Smooth muscle cell of the brain vasculature (primary cell): ENCODE results near the gene TMEM129.

Source experiments
- DNase-seq: peaks from one replicate; pipeline ENCODE4 v3.0.0-alpha.2; 2012; ENCODE audit warnings: low read depth, low spot score

The TMEM129 gene

DNA sequence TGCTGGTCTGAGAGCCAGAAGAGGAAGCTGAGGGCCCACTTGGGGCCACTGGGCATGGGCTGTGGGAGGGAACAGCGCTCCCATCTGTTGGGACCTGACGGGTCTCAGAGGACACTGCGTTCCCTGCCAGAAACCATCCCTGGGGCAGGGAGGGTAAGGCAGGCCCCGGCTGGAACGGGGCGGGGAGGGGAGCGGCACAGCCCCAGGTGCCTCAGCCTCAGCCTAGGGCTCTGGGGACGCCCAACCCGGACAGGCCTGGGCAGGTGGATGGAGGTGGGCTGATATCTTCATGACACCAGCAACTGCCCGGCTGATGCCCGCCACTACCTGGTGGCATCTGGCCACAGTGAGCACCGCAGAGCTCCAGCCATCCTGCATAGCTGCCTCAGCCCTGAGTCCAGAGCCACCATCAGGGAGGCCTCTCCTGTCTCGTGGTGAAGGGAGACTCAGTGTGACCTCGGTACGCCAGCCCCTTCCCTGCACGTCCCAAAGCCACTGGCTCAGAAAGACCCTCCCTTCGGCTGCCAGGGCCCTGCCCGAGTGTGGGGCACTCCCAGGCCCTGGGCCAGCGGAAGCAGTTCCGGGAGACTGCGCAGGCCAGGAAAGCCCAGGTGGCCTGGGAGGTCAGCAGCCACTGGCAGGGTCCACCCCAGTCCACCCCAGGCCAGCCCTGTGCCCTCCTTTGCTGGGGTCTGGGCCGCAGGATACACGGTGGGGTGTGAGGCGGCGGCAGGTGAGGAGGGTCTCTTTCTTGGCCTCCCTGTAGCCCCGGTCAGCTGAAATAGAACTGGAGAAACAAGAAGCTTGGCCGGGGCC is 37.4 kb upstream of the TMEM129 start:
- DNase-seq = no peak

DNA sequence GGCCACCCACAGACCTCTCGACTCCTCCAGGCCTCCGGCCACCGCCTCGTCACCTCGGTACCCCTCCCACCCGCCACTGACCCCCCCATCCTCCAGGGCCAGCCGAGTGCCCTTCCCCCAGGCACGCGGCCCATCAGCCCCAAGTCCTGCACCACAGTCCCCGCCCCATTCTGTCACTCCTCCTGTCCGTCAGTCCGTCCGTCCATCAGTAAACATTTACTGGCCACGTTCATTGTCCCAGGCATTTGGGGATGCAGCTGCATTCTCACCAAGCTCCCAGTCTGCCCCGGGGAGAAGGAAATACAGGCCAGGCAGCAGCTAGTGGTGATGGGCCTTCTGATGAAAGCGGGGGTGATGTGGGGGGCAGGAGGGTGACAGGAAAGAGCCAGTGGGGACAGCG is 36.7 kb upstream of the TMEM129 start:
- DNase-seq = no peak

DNA sequence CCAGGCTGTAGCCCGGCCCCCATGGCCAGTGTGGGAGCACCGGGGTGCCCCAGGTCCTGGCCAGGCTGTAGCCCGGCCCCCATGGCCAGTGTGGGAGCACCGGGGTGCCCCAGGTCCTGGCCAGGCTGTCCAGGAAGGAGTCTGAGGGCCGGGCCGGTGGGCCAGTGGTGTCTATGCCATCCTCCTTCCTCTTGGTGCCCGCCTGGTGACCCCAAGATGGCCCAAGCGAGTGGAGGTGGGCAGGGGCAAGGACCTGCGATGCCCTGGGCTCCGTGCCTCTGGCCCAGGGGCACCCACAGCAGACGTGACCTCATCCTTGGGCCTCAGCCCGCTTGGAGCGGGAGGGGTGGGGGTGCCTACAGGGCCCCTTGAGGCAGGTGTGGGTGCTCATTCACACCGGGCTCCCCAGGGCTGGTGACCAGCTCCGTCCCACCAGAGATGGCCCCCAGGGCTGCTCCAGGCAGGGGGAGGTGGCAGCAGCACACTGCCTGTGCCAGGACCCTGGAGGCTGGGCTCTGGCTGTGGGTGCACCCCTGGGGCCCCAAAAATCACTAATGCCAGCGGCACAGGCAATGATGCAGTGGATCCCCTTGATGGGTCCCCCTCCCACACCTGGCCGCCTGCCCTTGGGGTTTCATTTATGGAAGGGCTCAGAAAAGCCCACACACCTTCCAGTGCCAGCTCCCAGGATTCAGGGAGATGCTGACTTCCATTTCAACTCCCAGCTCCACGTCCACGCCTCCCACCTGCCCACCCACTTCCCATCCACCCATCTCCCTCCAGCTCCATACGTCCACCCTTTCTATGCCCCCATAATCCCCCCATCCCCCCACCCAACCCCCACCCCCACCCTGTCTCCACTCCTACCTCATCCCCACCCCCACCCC is 36.0 kb upstream of the TMEM129 start:
- no peak for DNase-seq

DNA sequence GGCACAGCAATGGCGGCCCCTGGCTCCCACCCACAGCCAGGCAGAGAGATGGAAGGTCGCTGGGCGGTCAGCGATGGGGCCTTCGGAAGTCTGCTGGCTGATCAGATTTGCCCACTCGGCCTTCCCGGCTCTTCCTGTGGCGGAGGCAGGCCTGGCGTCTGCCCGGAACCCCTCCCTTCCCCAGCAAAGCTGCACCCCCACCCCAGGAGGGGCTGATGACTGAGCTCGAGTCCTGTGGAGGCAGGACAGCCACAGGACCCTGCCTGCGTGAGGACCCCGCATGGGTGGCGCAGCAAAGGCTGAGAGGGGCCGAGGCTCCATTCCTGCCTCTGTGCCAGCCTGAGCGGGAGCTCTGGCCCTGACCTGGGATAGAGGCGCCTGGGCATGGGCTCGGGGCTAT is 35.0 kb upstream of the TMEM129 start:
- no peak for DNase-seq

DNA sequence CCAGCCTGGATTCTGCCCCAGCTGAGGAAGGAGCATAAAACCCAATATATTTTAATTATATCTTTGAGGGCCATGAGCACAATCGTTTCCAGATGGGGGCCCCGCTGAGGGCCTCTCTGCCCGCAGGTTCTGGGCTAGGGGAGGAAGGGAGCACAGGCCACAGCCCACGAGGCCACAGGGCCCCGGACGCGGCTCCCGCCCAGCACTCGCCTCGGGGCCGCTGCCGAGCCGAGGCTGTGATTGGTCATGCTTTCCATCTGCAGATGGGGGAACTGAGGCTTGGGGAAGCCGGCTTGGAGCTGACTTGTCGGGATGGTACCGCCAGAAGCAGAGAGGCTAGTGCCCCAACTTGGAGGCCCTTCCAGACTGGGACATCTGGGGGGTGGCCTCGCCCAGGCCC is 34.2 kb upstream of the TMEM129 start:
- no peak for DNase-seq

DNA sequence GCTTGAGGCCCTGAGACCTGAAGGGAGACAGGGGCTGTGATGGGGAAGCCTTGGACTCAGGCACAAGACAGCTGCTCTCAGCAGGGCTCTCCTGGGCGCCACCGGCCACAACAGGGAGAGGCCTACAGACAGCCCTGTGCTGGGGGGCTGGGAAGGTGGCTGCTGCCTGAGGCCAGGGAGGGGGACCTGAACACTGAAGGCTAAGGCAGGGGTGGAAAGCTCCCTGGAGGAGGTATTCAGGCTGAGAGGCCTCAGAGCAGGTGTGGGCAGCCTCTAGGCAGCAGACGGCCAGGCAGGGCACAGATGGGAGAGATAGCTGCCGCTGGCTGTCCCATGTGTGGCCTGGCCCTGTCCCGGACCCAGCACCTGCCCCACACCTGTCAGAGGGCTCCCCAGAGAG is 33.2 kb upstream of the TMEM129 start:
- DNase-seq = no peak

DNA sequence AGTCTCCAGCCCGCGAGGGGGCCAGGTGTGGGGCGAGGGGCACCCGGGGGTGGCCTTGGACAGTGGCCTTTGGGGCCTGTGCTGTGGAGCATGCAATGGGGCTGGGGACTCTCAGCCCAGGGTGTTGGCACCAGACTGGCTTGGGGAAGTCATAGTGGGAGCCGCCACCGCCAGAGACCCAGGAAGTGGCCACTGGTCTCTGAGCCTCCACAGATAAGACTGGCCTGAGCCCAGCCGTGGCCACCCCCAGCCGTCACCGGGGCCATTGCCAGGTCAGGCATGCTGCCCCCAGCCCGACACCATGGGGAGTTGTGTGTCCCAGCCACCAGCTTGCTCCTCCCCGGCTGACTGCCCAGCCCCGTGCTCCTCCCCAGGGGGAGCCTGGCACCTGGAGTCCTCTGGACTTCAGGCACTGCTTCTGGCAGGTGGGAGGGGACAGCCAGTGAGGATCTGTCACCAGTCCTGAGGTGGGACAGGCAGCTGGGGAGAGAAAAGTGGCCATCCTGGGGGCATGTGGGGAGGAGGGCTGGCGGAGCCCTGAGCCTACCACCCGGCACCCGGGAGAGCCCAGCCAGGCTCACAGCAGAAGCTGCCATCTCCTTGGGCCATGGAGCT is 32.7 kb upstream of the TMEM129 start:
- DNase-seq = no peak

DNA sequence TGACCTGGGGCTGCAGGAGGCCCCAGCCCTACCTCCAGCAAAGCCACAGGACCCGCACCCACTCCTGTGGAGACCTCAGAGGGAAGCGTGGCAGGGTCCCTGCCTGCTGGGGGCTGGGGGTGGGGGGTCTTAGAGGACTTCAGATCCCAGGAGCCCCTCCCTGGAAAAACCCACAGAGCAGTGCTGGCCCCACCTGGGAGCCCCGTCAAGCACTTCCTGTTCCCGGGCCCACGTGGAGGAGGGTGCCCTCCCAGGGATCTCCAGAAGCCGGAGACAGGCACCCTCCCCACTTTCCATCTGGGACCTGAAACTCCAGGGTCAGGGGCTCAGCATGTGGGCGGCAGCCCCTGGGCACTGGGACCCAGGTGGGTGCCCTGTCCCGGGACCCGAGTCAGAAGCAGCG is 32.2 kb upstream of the TMEM129 start:
- no peak for DNase-seq

DNA sequence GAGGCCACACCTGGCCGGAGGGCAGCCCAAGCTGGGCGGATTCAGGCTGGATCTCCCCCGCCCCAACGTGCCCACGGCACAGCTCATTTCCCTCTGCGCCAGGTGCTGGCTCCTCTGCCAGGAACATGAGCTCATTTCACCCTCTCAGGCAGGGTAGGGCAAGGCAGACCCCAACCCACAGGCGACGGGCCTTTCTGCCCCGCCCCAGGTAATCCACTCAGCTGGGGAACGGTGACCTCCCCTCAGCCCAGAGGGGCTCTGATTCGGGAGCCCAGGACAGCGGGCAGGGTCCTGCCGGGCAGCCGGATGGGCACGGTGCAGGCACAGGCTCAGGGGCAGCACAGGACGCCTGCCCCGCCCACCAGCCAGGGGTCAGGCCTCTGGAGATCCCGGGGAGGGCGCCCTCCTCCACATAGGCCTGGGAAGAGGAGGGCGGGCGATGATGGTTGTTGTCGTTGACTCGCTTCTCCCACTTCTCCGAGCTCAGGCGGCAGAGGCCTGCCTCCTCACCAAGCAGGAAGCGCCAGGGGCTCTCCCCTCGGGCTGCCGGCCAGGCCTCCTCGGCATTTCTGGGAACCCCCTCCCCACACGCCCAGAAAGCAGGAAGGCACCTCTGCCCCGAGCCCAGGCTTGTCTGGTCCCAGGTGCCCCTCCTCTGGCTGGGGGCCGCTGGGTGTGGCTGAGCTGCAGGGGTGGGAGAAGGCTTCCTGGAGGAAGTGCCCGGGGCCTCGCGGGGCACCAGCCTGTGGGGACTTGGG is 31.3 kb upstream of the TMEM129 start:
- DNase-seq = no peak

DNA sequence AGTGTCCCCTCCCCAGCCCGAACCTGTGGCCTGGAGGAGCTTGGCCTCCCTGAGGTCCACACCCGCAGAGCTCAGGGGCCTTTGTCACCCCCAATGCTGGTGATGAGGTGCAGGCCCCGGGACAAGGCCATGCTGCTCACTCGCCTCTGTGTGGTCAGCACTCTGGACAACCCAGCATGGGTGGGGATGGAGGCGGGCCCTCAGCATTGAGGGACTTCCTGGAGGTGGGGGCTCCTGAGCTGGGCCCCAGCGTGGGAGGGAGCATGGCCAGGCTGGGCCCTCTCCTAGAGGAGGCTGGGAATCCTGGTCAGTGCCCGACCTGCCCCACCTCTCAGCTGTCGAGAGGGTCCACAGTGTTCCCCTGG is 30.8 kb upstream of the TMEM129 start:
- DNase-seq = no peak

DNA sequence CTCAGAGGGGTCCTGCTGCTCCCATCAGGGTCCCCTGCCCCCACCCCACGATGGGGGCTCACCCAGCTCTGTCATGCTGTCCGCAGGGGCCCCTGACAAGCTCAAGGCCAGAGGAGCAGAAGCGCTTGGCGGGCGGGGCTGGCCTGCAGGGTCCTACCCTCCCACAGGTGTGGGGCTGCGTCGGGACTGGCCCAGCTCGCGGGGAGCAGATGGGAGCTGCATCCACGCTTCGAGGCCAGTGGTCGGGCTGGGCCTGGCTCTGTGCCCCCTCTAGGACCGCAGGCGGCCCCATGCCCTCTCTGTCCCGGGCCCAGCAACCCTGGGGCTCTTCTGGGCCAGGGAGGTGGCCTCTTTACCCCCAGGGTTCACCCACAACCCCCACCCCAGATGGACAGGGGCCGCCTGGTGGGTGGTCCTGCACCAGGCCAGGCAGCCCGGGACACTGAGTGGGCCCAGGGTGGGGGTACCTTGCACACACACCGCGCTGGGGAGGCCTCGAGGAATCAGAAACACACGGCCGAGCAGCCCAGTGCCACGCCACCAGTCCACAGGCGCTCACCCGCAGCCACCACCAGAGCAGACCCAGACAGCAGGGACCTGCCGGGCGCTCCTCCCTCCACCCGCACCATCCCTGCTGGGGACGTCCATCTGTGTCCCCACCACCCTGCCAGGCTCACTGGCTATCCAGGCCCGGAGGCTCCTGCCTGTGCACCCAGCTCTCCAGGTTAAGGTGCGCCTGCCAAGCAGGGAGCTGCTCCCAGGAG is 30.2 kb upstream of the TMEM129 start:
- DNase-seq = no peak

DNA sequence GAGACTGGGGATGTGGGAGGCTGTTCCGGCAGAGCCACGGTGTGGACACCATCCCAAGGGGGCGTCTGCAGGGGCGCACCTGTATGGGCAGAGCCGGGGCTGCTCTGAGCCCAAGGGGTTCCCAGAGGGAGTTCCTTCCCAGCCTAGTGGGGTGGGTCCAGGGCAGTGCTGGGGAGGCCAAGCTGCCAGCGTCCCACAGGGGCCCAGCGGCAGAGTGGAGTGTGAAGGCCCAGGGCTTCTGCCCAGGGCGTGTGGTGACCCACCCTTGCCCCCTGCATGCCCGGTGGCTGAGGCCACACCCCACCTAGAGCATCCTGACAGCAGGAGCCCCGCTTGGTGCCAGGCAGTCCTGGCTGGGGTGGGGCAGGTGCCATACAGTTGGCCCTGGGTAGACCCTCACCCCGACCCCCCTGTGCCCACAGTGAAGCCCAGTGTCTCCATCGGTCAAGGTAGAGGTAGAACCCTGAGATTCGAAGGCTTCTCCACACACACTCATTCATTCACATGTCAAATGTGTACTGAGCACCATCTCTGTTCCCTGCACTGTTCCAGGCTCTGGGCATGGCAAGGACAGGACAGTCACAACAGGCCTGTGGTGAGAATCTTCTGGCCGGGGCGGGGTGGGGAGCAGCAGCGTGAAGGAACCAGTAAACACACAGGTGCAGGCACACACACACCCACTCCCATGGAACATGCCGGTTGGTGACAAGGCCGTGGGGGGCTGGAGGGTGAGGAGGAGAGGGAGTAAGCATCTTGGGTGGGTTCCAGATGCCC is 29.4 kb upstream of the TMEM129 start:
- DNase-seq = no peak

DNA sequence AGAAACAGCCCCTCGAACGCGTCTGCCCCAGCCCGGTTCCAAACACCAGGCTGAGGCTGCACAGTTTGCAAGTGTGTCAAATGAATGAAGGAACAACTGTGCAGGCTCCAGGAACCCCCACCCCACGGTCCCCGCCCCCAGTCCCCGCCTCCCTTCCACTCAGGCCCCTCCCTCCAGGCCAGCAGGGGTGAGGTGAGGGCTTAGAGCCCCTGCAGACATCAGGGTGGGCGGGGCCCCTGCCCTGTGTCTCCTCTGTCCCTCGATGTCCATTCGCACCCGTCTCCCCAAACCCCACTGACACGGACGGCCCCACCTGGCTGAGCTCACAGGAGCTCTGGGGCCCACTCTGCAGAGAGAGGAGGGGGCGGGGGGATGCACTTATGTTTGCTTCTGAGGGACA is 28.7 kb upstream of the TMEM129 start:
- DNase-seq = no peak

DNA sequence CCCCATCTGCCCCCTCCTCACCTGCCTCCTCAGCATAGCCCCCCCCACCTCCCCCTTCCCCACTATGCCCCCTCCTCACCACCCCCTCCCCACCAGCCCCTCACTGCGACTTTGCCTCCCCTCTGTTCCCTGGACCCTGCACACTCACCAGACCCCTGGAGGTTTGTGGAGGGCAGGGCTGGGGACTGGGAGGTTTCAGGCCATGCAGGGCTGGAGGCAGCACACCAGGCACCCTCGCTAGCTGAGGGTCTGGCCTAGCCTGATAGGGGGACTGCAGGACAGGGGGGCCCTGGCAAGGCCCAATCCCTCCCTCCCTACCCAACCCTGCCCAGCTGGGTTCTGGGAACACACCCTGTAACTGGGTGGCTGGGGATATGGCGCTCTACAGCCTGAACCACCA is 28.2 kb upstream of the TMEM129 start:
- no peak for DNase-seq

DNA sequence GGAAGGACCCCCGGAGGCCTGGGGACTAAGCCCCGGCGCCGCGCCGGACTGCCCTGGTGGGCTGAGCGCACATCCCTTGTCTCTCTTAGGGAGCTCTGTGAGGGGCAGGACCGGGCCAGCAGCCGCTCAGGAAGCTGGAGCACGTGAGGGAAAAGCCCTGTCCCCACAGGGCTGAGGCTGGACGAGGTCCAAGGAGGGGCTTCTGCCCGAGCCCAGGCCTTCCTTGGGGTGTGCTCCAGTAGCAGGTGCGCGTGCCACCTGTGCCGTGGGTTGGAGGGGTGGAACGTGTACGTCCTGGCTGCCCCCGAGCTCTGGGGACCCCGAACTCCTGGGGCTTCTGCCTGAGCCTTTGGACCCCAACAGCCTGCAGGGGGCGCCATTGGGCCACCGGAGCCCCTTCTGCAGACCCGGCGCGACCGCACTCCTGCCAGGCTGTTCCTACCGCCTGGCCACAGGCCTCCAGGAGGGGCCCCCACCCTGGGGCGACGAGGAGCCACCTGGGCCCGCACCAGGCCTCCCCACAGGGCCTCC is 27.4 kb upstream of the TMEM129 start:
- no peak for DNase-seq

DNA sequence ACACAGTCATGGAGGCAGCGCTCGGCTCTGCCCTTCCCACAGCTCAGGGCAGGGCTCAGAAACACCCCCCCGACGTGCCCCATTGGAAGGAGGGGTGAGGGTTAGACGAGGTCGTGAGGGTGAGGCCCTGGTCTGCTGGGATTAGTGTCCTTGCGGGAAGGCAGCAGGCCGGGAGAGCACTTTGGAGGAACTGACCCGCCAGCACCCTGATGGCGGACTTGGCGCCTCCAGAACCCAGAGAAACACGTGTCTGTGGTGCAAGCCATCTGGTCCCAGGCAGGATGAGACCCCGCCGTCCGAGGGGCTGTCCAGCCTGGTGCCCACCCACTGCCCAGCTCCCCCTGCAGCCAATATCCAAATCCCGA is 26.5 kb upstream of the TMEM129 start:
- DNase-seq = no peak

DNA sequence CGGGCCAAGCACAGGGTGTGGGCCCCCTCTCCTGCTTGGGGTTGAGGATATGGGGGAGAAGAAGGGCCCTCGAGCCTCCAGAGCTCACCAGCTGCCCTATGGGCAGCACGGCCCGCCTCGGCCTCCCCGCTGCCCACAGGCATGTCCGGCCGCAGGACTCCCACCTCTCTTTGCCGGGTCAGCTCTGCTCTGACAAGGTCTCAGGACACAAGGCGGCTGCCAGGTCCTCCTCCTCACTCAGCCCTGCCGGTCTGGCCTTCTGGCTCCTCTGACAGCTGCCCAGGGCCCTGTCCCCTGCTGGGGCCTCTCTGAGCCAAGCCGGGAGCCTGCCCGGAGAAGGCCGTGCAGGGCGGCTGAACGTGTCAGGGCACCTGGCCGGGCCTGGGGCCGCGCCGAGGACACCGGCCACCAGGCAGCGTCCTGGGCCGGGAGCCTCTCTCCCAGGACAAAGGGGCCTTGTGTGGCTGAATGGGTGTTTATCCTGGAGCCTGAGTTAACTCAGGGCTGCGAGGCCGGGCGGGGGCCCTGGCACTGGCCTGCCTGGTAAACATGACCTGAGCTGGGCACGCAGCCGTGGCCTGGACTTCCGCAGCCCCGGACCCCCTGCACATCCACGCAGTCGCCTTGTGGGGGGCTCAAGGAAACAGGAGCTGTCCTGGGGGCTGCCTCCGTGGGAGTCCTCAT is 25.9 kb upstream of the TMEM129 start:
- no peak for DNase-seq

DNA sequence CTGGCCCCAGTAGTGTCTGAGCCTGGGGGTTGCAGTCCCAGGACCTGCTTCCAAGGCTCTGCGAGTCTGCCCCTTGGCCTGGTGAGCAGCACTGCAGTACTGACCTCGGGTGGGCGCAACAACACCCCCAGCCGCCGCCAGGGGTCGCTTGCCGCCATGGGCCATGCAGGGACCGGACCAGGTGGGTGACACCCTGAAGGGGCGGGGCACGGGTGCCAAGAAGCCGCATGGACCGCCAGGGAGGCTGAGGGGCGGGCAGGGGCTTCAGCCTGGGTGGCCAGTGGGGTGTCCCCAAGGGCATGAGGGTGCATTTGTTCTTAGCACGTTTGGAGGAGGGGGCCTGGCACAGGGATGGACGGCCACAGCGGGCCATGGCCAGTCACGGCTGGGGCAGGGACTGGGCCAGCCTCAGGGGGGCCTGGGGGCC is 25.2 kb upstream of the TMEM129 start:
- no peak for DNase-seq

DNA sequence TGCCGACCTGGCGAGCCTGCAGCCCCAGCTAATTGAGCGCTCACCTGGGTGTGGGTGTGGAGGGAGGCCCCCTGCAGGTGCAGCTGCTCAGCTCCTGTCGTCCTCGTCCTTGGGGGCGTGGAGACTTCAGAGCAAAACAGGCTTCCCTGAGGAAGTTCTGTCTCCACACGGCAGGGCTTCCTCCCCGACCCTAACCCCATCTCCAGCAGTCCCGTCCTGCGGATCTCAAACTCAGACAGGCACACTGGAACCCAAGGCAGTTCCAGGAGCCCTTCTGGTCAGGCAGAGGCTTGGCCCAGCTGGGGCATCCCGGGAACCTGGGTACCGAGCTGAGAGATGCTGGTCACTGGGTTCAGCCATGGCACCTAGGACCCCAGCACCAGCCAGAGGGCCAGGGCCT is 24.6 kb upstream of the TMEM129 start:
- DNase-seq = no peak

DNA sequence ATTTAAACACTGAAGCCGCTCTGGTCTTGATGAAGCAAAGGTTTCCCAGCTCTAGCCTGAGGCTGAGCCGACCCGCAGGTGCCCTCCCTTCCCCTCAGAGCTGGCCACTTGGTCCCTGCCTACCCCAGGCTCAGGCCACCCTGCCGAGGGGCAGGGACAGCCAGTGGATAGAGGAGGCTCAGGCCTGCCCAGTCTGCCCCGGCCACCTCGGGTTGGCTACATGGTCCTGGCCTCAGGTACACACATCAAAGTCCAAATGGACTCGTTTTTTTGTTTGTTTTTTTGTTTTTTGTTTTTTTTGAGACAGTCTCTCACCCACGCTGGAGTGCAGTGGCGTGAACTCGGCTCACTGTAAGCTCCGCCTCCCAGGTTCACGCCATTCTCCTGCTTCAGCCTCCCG is 24.0 kb upstream of the TMEM129 start:
- no peak for DNase-seq
